ENCODE data around the gene BARX2.
"Not testable (repeated sequence)": the region's sequence is repeated elsewhere in the genome, so short reads cannot be mapped to it uniquely, and the experiment has no call there.

BARX2 gene, protein sequence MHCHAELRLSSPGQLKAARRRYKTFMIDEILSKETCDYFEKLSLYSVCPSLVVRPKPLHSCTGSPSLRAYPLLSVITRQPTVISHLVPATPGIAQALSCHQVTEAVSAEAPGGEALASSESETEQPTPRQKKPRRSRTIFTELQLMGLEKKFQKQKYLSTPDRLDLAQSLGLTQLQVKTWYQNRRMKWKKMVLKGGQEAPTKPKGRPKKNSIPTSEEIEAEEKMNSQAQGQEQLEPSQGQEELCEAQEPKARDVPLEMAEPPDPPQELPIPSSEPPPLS

DNA sequence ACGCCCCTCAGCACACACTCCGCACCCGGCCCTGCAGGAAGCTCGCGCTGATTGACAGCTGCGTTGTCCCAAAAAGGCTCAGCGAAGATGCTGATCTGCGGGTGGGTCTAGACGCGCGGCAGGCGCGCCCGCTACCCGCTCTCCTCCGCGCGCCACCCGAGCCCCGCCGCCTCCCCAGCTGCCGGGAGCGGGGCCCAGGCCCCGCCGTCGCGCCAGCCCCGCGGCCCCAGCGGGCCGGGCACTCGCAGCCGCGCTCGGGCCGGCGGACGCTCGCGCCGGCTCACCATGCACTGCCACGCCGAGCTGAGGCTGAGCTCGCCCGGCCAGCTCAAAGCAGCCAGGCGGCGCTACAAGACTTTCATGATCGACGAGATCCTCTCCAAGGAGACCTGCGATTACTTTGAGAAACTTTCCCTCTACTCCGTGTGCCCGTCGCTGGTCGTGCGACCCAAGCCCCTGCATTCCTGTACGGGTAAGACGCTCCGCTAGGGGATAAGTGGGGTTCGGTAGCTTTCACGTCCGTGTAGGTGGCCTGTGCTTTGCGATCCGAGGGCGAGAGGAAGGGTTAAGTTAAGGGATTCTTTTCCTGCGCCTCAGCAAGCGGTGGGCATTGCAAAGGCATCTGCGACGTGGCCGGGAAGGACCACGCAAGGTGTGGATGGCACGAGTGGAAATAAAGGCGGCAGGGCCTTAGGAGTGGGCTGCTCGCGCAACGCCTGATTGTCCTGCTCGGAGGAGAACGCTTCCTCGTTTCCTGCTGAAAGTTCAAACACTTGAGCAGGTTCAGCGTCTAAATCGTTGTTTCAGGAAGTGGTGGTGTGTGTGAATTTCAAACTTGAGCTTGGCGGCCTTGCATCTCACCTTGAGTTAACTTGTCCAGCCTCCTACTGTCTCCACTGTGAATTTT, at the start of gene BARX2:
Gene BARX2, plus strand, starts transcription at position 98 of the 907 bp plus-strand sequence. Its CDS starts 188 bp downstream, at position 286.
- DNase-seq (ENCODE audit: low spot score), result peak; percentile 79

DNA sequence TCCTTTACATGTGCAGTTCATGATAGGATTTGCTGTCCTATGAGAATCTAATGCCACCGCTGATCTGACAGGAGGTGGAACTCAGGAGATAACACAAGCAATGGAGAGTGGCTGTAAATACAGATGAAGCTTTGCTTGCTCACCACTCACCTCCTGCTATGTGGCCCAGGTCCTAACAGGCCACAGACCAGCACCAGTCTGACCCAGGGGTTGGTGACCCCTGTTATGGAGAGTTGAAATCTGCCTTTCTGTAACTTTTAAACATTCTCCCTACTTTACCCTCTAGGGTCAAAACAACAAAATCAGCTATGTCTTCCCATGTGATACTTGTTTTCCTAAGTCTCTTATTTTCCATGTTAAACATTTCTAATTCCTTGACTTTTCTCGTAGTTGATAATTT, 48.7 kb upstream of the BARX2 start:
- DNase-seq (ENCODE audit: low spot score), result no peak

DNA sequence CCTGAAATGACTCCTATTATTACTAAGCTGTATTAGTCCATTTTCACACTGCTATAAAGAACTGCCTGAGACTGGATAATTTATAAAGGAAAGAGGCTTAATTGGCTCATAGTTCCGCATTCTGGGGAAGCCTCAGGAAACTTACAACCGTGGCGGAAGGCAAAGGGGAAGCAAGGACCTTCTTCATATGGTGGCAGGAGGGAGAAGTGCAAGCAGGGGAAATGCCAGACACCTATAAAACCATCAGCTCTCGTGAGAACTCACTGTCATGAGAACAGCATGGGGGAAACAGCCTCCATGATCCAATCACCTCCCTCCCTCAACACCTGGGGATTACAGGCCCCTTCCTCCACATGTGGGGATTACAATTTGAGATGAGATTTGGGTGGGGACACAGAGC, 47.9 kb upstream of the BARX2 start:
- not testable (repeated sequence) for DNase-seq (ENCODE audit: low spot score)

DNA sequence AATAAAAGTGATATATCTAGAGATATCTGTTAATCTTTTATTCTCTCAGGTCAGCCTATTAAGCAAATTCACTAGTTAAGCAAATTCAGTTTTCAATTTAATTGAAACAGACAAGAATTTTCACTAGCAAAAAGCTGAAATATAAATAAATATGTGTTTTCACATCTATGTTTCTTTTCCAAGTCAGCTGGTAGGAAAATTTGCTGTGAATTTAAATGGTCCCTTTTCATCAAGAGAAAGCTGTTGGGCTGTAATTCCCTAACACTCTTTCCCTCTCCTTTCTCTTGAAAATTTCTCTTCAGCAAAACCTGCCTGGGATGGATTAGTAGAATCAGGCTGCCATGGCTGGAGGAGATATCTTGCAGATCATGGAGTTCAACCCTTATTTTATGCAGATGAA, 46.9 kb upstream of the BARX2 start:
- DNase-seq (ENCODE audit: low spot score), result no peak

DNA sequence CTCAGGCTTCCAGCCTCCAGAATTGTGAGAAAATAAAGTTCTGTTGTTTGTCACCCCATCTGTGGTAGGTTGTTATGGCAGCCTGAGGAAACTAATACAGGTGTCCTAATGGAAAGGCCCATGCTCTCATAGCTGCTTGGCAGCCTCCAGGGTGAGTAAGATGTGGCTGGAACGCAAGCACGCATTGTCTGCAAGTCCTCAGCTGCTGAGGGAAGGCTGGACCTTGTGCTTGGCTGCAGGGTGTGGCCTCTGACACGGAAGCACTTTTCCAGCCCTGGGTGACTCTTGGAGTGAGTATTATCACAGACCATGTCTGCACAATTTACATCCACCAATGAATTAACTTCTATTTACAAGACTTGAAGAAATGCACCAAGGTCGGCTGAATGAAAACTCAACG, 44.4 kb upstream of the BARX2 start:
- DNase-seq (ENCODE audit: low spot score), result no peak

DNA sequence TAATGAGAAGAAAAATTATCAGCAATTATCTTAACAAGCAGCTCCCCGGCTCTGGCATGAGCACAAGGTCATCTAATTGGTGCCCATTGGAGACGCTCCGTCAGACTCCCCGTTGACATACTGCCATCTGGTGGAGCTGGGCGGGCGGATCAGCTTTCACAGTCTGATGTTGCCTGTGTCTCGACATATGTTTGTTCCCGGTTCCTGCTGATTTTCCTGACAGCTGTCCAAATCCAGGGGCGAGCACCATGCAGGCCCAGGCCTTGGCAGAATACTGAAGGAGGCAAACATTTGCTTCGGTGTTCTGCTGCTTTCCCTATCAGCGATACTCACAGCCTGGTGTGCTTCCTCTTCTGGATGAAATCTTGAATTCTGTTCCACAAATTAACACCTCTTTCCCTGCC, 43.8 kb upstream of the BARX2 start:
- DNase-seq (ENCODE audit: low spot score), result peak; percentile 72

DNA sequence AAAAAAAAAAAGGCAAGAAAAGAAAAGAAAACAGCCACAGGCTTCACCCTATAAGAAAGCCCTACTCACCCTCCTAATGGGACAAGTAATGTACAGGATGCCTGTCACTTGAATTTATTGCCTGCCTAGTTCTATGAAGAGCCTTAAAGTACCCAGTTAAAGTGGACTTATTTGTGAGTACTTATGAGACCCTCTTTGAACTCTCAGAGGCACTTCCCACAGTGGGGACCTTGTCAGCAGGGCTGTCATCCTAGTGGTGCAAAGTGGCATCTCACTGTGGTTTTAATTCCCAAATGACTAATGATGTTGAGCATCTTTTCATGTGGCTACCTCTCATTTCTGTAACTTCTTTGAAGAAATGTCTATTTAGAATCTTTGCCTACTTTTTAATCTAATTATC, 41.8 kb upstream of the BARX2 start:
- peak; percentile 5 for DNase-seq (ENCODE audit: low spot score)

DNA sequence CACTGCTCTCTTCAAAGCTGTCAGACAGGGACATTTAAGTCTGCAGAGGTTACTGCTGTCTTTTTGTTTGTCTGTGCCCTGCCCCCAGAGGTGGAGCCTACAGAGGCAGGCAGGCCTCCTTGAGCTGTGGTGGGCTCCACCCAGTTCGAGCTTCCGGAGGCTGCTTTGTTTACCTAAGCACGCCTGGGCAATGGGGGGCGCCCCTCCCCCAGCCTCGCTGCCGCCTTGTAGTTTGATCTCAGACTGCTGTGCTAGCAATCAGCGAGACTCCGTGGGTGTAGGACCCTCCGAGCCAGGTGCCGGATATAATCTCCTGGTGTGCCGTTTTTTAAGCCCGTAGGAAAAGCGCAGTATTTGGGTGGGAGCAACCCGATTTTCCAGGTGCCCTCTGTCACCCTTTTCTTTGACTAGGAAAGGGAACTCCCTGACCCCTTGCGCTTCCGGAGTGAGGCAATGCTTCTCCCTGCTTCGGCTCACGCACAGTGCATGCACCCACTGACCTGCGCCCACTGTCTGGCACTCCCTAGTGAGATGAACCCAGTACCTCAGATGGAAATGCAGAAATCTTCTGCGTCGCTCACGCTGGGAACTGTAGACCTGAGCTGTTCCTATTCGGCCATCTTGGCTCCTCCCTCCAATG, 31.2 kb upstream of the BARX2 start:
- not testable (repeated sequence) for DNase-seq (ENCODE audit: low spot score)

DNA sequence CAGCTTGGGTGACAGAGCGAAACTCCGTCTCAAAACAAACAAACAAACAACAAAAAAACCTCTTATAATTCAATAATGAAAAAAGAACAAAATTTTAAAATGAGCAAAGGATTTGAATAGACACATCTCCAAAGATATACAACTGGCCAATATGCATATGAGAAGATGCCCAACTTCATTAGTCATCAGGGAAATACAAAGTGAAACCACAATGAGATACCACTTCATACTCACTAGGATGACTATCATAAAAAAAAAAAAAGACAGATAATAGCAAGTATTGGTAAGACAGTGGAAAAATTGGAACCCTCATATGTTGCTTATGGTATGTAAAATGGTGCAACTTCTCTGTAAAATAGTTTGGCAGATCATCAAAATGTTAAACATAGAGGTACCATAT, 28.7 kb upstream of the BARX2 start:
- peak; percentile 6 for DNase-seq (ENCODE audit: low spot score)

DNA sequence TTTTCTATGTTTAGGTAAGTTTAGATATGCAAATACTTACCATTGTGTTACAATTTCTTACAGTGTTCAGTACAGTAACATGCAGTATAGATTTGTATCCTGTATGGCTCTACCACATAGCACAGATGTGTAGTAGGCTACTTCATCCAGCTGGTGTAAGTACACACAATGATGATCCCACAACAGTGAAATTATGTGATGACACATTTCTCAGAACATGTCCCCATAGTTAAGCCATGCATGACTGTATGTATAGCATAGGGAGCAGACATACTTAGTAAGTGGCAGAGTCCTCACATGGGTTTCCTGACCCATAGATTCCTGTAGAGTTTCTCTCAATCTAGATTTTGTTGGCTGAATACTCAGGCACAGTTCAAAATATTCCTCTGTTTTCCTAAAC, 26.8 kb upstream of the BARX2 start:
- no peak for DNase-seq (ENCODE audit: low spot score)

DNA sequence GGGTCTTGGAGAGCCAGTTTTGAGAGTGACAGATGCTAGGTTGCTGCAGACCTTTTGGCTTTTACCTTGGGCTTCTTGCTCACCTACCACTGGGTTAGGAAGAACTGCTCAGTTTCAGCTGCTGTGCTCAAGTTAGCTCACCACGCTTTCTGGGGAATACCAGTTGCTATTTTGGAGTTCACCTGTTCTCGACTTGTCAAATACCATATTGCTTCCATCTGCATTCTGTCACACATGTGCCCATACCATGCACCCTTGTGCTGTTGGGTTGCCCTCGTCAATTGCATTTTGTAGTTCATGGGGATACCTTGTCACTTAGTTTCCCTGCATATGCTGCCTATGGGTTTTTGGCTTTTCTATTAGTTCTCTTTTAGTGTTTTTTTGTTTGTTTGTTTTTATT, 23.0 kb upstream of the BARX2 start:
- no peak for DNase-seq (ENCODE audit: low spot score)

DNA sequence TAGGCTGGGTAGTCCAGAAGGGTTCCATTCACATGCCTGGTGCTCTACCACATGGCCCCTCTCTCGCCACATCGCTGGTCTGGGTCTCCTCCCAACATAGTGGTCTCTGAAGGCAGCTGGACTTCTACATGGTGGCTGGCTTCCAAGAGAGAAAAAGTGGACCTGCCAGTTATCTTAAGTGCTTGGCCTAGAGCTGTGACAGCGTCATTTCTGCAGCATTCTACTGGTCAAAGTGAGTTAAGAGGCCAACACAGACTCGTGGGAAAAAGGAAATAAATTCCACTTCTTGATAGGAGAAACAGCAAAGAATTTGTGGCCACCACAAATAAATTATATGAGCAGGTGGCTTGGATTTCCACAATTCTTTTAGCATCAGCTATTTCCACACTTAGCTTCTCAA, 21.0 kb upstream of the BARX2 start:
- no peak for DNase-seq (ENCODE audit: low spot score)

DNA sequence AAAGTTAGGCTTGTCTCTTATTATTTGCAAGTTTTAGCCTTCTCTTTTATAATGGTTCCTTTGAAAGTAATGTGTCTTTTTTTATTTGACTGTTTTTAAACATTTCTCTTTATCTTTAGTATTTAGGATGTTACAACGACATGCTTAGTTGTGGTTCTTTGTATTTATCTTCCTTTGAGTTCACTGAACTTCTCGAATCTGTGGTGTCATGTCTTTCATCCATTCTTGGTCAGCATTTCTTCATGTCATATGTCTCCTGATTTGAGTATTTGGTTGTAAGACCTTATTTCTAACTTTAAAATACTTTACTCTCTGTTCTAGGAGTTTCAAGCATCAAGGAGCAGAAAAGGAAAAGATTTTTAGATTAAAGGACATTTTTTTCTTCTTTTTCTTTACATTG, 15.9 kb upstream of the BARX2 start:
- DNase-seq (ENCODE audit: low spot score), result no peak

DNA sequence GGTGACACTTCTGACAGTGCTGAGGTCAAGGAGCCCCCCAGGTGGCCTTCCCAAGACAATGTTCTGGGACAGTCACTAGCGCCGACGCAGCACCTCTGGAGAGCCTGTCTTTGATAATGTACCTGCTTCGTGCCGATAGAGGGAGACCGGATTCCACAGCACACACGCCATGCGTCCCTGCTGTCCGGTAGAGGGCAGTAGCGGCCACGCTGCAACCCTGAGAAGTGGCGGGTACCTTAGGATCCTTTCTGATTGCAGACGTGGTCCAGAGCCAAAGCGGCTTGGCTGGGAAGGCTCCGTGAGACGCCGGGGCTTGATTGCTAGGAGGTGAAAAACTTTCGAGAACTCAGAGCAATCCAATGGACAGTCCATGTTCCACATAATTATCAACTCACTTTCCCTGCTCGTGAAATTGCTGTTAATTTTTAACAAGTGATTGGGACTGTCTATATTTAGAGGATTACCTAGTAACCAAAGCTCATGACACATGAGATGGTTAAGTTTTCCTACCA, 11.4 kb upstream of the BARX2 start:
- peak; percentile 93 for DNase-seq (ENCODE audit: low spot score)

DNA sequence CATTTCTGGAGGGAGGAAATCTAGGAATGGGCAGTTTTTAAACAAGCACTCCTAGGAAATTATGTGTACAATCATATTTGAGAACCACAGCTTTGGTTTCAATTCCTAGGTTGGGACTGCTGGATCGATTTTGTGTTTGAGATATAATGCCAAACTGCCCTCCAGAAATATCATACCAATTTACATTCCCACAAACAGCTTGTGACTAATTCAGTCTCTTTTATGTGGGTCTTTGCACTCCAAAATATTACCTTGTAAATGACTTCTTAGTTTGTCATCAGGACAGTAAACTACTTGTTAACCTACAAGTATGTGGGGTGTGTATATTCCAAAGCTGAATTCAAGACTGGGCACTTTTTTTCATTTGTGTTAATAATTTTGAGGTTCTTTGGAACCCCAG, 9.8 kb upstream of the BARX2 start:
- DNase-seq (ENCODE audit: low spot score), result peak; percentile 54

DNA sequence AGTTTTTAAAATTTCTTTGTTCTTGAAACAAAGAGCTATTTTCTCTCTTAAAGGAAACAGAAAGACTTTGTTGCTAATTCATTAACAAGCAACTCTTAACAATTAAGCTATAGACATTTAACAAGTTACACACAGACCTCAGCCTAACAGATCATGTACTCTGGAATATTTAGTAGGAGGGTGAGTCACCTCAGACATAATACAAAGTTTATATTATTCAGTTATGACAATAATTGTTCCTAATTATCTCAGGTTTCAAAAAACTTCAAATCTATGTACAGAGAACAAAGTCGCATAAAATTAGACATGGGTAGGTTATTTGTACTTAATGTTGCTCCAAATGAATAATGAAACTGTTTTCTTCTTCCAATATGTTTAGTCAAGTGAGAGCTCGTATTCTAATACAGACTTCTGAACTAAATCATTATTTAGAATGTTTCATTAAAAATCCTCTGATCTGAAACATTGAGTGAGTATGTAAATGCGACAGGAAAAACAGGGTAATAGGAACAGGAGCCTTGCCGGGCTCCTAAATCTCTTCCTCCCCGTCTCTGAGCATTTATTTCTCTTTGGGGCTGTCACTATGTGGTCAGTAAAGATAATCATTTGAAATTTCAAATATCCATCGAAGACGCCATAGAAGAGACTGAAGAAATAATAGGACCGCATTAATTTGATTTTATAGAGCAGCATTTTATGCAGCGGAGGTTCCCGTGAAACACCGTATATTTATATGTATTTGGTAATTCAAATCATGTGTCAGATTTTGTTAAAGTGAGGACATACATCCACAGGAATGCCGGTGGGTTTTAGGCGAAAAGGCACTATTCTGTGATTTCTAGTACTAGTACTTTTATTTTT, 8.7 kb upstream of the BARX2 start:
- DNase-seq (ENCODE audit: low spot score), result no peak

DNA sequence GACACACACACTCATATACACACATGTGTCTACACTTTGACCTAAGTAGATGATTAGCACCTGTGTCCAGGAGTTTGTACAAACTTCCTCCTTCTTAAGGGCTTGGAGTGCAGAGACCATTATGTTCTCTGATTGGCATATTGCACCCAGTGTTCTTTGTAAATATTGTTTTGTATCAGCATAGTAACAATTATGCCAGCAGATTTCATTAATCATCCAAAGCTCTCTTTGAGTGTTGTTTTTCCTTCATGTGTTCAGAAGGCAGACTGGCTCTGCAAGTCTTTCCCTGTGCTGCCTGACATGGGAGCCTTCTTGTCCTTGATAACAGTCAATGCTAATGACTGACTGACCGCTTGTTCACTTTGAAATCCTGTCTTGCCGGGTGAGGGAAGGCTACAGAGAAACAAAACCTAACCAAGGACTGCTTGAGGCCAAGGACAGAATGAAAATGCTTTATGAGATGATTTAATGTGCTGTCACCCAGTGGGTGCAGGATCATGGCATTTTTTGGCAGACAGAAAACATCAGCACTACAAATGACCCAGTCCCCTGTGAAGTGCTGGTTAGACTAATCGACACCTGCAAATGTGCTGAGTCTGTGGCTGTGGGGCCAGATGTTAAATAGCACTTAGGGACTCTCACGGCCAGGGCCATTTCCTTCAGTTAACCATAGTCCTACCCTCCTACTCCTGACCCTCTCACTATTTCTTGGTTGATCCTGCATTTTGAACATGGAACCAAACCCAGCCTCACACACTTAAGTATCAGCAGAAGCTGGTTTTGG, 6.6 kb upstream of the BARX2 start:
- DNase-seq (ENCODE audit: low spot score), result no peak

DNA sequence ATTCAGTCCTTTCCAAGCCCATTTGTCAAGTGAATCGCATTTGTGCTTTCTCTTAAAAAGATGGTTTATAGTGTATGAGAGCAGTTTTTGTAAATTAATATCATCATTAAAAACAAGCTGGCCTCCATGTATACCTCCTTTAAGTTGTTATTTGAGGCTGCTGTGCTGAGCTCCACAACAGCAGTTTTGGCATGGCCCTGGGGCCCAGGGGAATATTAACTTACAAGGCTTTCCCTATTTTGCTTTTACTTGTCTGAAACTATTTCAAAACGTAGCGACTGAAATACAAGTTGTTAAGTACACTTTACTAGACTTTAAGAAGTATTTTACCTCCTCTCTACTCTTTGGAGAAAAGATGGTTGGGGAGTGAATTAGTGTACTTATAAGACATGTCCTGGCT, 4.9 kb upstream of the BARX2 start:
- no peak for DNase-seq (ENCODE audit: low spot score)

DNA sequence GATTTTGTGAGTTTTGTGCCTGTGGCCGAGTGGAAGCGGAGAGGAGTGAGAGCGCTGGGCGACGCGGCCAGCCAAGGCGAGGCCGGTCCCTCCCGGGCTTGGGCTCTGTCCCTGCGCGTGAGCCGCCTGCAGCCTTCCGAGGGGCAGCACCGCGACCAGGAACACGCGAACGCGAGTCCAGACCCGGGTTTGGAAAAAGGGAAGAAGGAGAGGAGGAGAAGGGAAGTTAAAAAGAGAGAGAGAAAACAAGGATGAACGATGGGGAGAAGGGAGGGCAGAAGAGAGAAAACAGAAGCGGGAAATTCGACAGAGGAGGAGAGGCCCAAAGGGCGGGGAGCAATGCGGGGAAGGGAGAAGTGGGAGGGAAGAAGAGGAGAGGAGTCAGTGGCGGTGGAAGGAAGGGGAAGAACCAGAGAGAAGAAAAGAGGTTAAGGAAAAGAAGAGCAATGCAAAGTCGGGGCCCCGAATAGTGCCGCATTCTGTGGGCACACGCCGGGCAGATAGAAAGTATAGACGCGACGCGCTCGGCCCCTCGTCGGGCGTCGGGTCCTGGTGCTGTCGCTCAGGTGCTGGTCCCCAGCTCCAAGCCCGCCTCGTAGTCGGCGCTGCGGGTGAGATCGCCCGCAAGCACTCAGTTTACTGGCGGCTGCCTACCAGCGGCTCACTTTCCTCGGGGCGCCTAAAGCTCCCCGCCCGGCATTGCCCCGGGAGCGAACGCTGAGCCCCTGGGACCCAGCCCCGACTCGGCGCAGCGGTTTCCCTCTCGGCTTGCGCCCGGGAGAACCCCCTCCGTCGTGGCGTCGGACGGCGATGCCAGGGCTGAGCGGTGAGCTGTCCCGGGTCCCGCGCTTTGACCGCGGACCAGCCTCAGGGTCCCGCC, 2.8 kb upstream of the BARX2 start:
- DNase-seq (ENCODE audit: low spot score), result no peak

DNA sequence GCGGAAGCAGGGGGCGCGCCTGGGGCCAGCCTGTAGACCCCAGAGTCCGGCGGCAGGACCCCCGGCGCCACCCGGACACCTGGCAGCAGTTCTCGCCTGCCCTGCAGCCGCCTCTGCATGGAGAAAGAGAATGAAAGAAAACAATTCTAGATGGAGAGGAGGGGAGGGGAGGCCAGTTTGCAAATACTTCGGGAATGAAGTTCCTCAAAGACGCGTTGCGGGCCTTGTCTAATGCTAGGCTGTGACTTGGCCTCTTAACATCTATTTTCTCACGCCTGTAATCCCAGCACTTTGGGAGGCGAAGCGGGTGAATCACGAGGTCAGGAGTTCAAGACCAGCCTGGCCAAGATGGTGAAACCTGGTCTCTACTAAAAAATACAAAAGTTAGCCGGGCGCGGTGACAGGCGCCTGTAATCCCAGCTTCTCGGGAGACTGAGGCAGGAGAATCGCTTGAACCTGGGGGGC, 2.1 kb upstream of the BARX2 start:
- DNase-seq (ENCODE audit: low spot score), result peak; percentile 28

Data from kidney tubule cell (primary cell).